H9 (cell line): ENCODE data around the gene GRID2IP. TPM values are rescaled to one million over a fixed set of nuclear protein-coding genes. Genes with fewer than 3 reads are reported as not detected.

Experiments
- DNase-seq: peaks from one replicate; pipeline ENCODE4 v3.0.0-alpha.2; 2017
- H2AFZ ChIP-seq: one replicate; pipeline ENCODE4 v1.6.1; 2013; ENCODE audit warnings: mild to moderate bottlenecking, low read length, control low read depth, moderate library complexity
- H2AK5ac ChIP-seq: 2 replicates; pipeline ENCODE4 v1.6.1; 2013; ENCODE audit warnings: low read length, control low read depth, mixed read lengths; ENCODE audit not compliant: insufficient read length
- H2BK120ac ChIP-seq: one replicate; pipeline ENCODE4 v1.6.1; 2013; ENCODE audit warnings: low read depth, mild to moderate bottlenecking, low read length, control low read depth, inconsistent platforms; ENCODE audit not compliant: poor library complexity, severe bottlenecking
- H2BK12ac ChIP-seq: 2 replicates; pipeline ENCODE4 v1.6.1; 2013; ENCODE audit warnings: low read length, control low read depth, mixed read lengths, low read depth; ENCODE audit not compliant: insufficient read length
- H2BK15ac ChIP-seq: 2 replicates; pipeline ENCODE4 v1.6.1; 2013; ENCODE audit warnings: low read depth, low read length, control low read depth
- H2BK20ac ChIP-seq: one replicate; pipeline ENCODE4 v1.6.1; 2013; ENCODE audit warnings: low read depth, mild to moderate bottlenecking, low read length, control low read depth, inconsistent platforms; ENCODE audit not compliant: poor library complexity, severe bottlenecking
- H2BK5ac ChIP-seq: 2 replicates; pipeline ENCODE4 v1.6.1; 2013; ENCODE audit warnings: low read length, control low read depth, mixed read lengths; ENCODE audit not compliant: insufficient read length
- H3K14ac ChIP-seq: 2 replicates; pipeline ENCODE4 v1.6.1; 2013; ENCODE audit warnings: low read length, control low read depth; ENCODE audit not compliant: insufficient read depth
- H3K18ac ChIP-seq: 2 replicates; pipeline ENCODE4 v1.6.1; 2013; ENCODE audit warnings: low read depth, mild to moderate bottlenecking, mixed read lengths, low read length, control low read depth; ENCODE audit not compliant: insufficient read length
- H3K23ac ChIP-seq: 2 replicates; pipeline ENCODE4 v1.6.1; 2013; ENCODE audit warnings: low read length, control low read depth, mixed read lengths, low read depth; ENCODE audit not compliant: insufficient read length
- H3K23me2 ChIP-seq: 2 replicates; pipeline ENCODE4 v1.6.1; 2013; ENCODE audit warnings: low read depth, mild to moderate bottlenecking, mixed read lengths, low read length, control low read depth; ENCODE audit not compliant: insufficient read length, poor library complexity, severe bottlenecking
- H3K27ac ChIP-seq: 2 replicates; pipeline ENCODE4 v1.5.1; 2013; ENCODE audit warnings: low read length, control low read depth, mixed read lengths, low read depth; ENCODE audit not compliant: insufficient read length
- H3K27me3 ChIP-seq: 2 replicates; pipeline ENCODE4 v1.6.1; 2013; ENCODE audit warnings: low read length, control low read depth, inconsistent platforms; ENCODE audit not compliant: insufficient read depth
- H3K4ac ChIP-seq: 2 replicates; pipeline ENCODE4 v1.6.1; 2013; ENCODE audit warnings: low read depth, mild to moderate bottlenecking, control low read depth, inconsistent platforms, low read length, moderate library complexity
- H3K4me1 ChIP-seq: 2 replicates; pipeline ENCODE4 v1.6.1; 2013; ENCODE audit warnings: low read length, control low read depth, inconsistent platforms; ENCODE audit not compliant: insufficient read depth
- H3K4me2 ChIP-seq: 2 replicates; pipeline ENCODE4 v1.6.1; 2013; ENCODE audit warnings: low read length, control low read depth, mixed read lengths; ENCODE audit not compliant: insufficient read length, insufficient read depth
- H3K56ac ChIP-seq: 2 replicates; pipeline ENCODE4 v1.6.1; 2013; ENCODE audit warnings: low read depth, mild to moderate bottlenecking, mixed read lengths, low read length, control low read depth; ENCODE audit not compliant: insufficient read length
- H3K79me1 ChIP-seq: 2 replicates; pipeline ENCODE4 v1.6.1; 2013; ENCODE audit warnings: low read depth, mild to moderate bottlenecking, moderate library complexity, low read length, control low read depth, inconsistent platforms; ENCODE audit not compliant: insufficient read depth, poor library complexity, severe bottlenecking
- H3K79me2 ChIP-seq: 2 replicates; pipeline ENCODE4 v1.6.1; 2013; ENCODE audit warnings: low read length, control low read depth, inconsistent platforms; ENCODE audit not compliant: insufficient read depth
- H3K9ac ChIP-seq: 2 replicates; pipeline ENCODE4 v1.6.1; 2013; ENCODE audit warnings: low read length, control low read depth, mixed read lengths; ENCODE audit not compliant: insufficient read length; ENCODE audit errors: extremely low read depth
- H3K9me3 ChIP-seq: one replicate; pipeline ENCODE4 v1.6.1; 2013; ENCODE audit warnings: low read depth, low read length, inconsistent platforms; ENCODE audit not compliant: control insufficient read depth
- H3T11ph ChIP-seq: one replicate; pipeline ENCODE4 v1.6.1; 2013; ENCODE audit warnings: mild to moderate bottlenecking, low read length, control low read depth, inconsistent platforms
- H4K20me1 ChIP-seq: one replicate; pipeline ENCODE4 v1.6.1; 2013; ENCODE audit not compliant: control insufficient read depth, insufficient read length, insufficient read depth
- H4K5ac ChIP-seq: 2 replicates; pipeline ENCODE4 v1.6.1; 2013; ENCODE audit warnings: low read depth, mild to moderate bottlenecking, mixed read lengths, low read length, control low read depth; ENCODE audit not compliant: insufficient read length
- H4K8ac ChIP-seq: replicated peaks from 2 replicates; pipeline ENCODE4 v1.6.1; 2013; ENCODE audit warnings: low read length, control low read depth, mixed read lengths, low read depth; ENCODE audit not compliant: insufficient read length
- H4K91ac ChIP-seq: 2 replicates; pipeline ENCODE4 v1.6.1; 2013; ENCODE audit warnings: low read depth, mild to moderate bottlenecking, moderate library complexity, mixed read lengths, low read length, control low read depth; ENCODE audit not compliant: insufficient read length
- H3K27ac Mint-ChIP-seq, 3 experiments: 2 replicates in 2 of 3; 3 replicates in 1 of 3; pipeline ENCODE4 v1.8.0; 2020 to 2021; ENCODE audit warnings: mixed read lengths in 3 of 3, mild to moderate bottlenecking in 1 of 3, moderate library complexity in 1 of 3
- H3K27me3 Mint-ChIP-seq: 2 replicates; pipeline ENCODE4 v1.8.0; 2021; ENCODE audit warnings: low read depth, mild to moderate bottlenecking, moderate library complexity, mixed read lengths
- H3K36me3 Mint-ChIP-seq, 3 experiments: 2 replicates in 2 of 3; 3 replicates in 1 of 3; pipeline ENCODE4 v1.8.0; 2020 to 2021; ENCODE audit warnings: low read depth in 3 of 3, mixed read lengths in 3 of 3; ENCODE audit not compliant: insufficient read depth in 1 of 3
- H3K4me1 Mint-ChIP-seq, 2 experiments: 2 replicates each; pipeline ENCODE4 v1.8.0; 2020; ENCODE audit warnings: mixed read lengths in 2 of 2
- H3K4me3 Mint-ChIP-seq, 2 experiments: 2 replicates in 1 of 2; 3 replicates in 1 of 2; pipeline ENCODE4 v1.8.0; 2020 to 2021; ENCODE audit warnings: mild to moderate bottlenecking in 2 of 2, mixed read lengths in 2 of 2, moderate library complexity in 1 of 2
- H3K9me3 Mint-ChIP-seq, 2 experiments: 2 replicates in 1 of 2; 3 replicates in 1 of 2; pipeline ENCODE4 v1.8.0; 2020; ENCODE audit warnings: mild to moderate bottlenecking in 2 of 2, mixed read lengths in 2 of 2, moderate library complexity in 1 of 2
- CTCF ChIP-seq: fragments of 200-600 bp; sonication (generic); conservative IDR thresholded peaks from 3 replicates; pipeline ENCODE4 v1.8.0; 2021; ENCODE audit warnings: antibody characterized with exemption, mild to moderate bottlenecking
- WGBS: extraction: QIAGEN DNeasy Blood & Tissue Kit; methylation state at CpG from one replicate; pipeline ENCODE4 v1.1.7; 2013; ENCODE audit warnings: missing lambda C conversion rate, low lambda C conversion rate, mixed read lengths; ENCODE audit not compliant: insufficient read length; ENCODE audit errors: extremely low coverage; 5-methylcytosine and 5-hydroxymethylcytosine counted together
- total RNA-seq: library from RNA; stranded (reverse); gene quantifications from 2 replicates; pipeline ENCODE4 v1.2.1, GENCODE V29; 2021

Gene GRID2IP
- total RNA-seq, 1 experiment from 2014 or later, result 1.7 TPM

- no peak for DNase-seq
- Histone ChIP-seq H2AK5ac (no peak overlapping the region), H2BK120ac (no peak overlapping the region), H2BK15ac (no peak overlapping the region), H3K27me3 (no peaks in the 10 kb centered on the region), H3T11ph (no peak overlapping the region), H3K23ac (no peak overlapping the region), H4K20me1 (no peaks in the 10 kb centered on the region), H3K4ac (no peak overlapping the region), H2BK12ac (no peak overlapping the region), H3K9ac (no peak overlapping the region), H3K18ac (no peak overlapping the region), H3K23me2 (peaks cover 3% of the 10 kb centered on the region), H3K79me1 (no peaks in the 10 kb centered on the region), H3K4me1 (no peaks in the 10 kb centered on the region; the same call in 1 of the 2 replicates), H2BK20ac (no peak overlapping the region), H4K8ac (no peak overlapping the region), H3K56ac (no peak overlapping the region), H3K79me2 (peaks cover 4% of the 10 kb centered on the region; the same call in 1 of the 2 replicates), H3K4me2 (no peak overlapping the region), H4K5ac (no peak overlapping the region), H2AFZ (no peak overlapping the region), H3K14ac (no peak overlapping the region), H2BK5ac (no peak overlapping the region), H3K27ac (no peak overlapping the region), H3K9me3 (no peaks in the 10 kb centered on the region), H4K91ac (no peak overlapping the region)
- peaks cover 25% of the 10 kb centered on the region for H3K27me3 Mint-ChIP-seq
- H3K4me3 Mint-ChIP-seq, result no peak overlapping the region
- no peak overlapping the region for H3K27ac Mint-ChIP-seq
- H3K4me1 Mint-ChIP-seq, result peaks cover 8 to 12% of the 10 kb centered on the region in 2 experiments
- TF ChIP-seq CTCF, result no peak
- H3K36me3 Mint-ChIP-seq, result peaks cover 8 to 10% (median 9%) of the 10 kb centered on the region in 3 experiments; a peak in 6 of 7 replicates
- no CpG with 5 or more reads among the region's 19 CpGs for WGBS
- peaks cover 6 to 10% of the 10 kb centered on the region in 2 experiments for H3K9me3 Mint-ChIP-seq
These were observed 64.7 kb downstream of the GRID2IP start for GRCh38 chr7:6486438-6487183.
